GM10266 (cell line): Measurements from ENCODE around the gene MIX23.

Experiments
- DNase-seq: peaks from one replicate; pipeline ENCODE4 v3.0.0; 2012; ENCODE audit errors: extremely low spot score
- TF ChIP-seq, protein P1 (sequence below): IDR thresholded peaks from 2 replicates; pipeline ENCODE4 v1.5.1; 2012; ENCODE audit warnings: mild to moderate bottlenecking, low read depth; ENCODE audit not compliant: control insufficient read depth, insufficient read depth; ENCODE audit errors: missing control alignments

The MIX23 gene

DNA sequence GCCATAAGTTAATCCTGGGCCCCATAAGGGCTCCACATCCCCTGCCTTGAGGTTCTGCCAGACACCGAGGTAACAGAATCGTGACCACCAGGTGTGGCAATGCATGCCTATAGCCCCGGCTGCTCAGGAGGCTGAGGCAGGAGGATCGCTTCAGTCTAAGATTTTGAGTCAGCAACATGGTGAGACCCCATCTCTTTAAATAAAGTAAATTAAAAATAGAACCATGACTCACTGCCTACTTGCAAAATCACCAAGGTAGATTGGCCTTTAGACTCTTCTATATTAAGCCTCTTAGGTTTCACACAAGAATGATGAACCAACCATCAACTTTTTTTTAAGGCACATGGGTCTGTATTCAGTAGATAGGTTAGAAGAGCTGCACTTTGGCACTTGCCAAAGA lies 23.2 kb upstream of the MIX23 start:
- no peak for DNase-seq
- TF ChIP-seq, protein P1, sequence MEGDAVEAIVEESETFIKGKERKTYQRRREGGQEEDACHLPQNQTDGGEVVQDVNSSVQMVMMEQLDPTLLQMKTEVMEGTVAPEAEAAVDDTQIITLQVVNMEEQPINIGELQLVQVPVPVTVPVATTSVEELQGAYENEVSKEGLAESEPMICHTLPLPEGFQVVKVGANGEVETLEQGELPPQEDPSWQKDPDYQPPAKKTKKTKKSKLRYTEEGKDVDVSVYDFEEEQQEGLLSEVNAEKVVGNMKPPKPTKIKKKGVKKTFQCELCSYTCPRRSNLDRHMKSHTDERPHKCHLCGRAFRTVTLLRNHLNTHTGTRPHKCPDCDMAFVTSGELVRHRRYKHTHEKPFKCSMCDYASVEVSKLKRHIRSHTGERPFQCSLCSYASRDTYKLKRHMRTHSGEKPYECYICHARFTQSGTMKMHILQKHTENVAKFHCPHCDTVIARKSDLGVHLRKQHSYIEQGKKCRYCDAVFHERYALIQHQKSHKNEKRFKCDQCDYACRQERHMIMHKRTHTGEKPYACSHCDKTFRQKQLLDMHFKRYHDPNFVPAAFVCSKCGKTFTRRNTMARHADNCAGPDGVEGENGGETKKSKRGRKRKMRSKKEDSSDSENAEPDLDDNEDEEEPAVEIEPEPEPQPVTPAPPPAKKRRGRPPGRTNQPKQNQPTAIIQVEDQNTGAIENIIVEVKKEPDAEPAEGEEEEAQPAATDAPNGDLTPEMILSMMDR: no peak

DNA sequence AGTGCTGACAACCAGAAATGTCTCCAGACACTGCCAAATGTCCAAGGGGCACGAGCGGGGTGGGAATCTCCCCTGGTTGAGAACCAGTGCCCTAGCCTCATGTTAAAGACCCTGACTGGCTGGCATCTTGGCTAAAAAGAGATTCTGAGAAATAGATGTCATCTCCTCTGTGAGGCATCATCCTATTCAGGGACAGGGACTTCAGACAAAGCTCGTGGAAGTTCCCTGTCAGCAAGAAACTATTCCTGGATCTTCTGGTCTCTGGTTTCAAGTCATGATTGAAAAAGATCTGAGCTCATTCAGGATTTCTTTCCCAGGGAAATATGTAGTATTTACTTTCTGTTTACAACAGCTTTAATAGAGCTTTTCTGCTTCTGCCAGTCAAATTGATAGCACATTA lies 22.0 kb upstream of the MIX23 start:
- DNase-seq: no peak

DNA sequence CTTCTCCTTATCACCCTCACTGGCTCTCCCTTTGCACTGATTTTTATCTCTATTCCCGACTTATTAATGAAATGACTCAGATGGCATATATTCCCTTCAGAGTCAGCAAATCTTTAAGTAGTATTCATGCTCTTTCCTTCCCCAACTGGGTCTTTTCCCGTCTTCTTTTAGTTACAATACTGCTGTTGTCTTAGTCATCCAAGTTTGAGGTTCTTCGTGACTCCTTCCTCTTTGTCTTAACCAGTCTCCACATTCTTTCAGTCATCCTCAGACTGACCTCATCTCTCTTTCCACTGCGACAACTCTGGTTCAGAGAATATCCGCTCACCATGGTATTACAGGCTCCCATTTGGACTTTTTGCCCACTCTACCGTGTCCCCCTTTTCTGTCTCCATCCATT lies 20.5 kb upstream of the MIX23 start:
- TF ChIP-seq, protein P1: no peak
- DNase-seq: no peak

More for the DNA sequence above, 22.0 kb upstream of the MIX23 start:
- TF ChIP-seq, protein P1: no peak

DNA sequence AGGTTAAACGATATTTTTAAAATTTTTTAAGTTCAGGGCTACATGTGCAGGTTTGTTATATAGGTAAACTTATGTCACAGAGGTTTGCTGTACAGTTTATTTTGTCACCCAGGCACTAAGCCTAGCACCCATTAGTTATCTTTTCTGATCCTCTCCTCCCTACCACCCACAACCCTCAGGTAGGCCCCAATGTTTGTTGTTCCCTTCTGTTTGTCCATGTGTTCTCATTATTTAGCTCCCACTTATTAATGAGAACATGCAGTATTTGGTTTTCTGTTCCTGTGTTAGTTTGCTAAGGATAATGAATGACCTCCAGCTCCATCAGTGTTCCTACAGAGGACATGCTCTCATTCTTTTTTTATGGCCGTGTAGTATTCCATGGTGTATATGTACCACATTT lies 15.9 kb upstream of the MIX23 start:
- DNase-seq: no peak

DNA sequence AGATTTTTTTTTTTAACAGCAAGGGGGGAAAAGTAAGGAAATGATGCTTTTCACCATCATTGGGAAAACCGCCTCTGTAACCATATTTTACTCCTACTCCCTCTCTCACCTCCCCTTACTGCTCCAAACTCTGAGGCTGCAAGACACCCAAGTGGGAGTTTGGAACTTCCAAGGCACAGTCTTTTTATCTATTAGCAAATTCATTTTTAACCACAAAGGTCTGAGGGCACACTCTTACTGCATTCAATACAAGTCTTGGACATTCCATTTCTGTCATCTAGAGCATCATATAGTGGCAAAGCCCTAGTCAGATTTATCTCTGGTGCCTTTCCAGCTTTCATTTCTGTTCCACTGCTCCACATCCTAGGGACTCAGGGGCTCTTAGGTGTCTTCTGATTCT lies 14.2 kb upstream of the MIX23 start:
- DNase-seq: no peak
- TF ChIP-seq, protein P1: no peak

More for the DNA sequence above, 15.9 kb upstream of the MIX23 start:
- TF ChIP-seq, protein P1: no peak

DNA sequence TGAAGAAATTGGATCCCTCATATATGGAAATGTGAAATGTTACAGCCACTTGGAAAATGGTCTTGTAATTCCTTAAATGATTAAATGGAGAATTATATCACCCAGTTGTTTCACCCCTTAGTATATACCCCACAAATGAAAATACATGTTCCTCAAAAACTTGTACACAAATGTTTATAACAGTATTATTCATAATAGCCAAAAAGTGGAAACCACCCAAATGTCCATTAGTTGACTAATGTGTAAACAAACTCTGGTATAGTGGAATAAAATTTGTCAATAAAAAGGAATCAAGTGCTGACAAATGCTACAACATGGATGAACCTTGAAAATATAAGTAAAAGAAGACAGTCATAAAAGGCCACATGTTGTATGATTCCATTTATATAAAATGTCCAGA lies 13.5 kb upstream of the MIX23 start:
- DNase-seq: no peak
- TF ChIP-seq, protein P1: no peak

DNA sequence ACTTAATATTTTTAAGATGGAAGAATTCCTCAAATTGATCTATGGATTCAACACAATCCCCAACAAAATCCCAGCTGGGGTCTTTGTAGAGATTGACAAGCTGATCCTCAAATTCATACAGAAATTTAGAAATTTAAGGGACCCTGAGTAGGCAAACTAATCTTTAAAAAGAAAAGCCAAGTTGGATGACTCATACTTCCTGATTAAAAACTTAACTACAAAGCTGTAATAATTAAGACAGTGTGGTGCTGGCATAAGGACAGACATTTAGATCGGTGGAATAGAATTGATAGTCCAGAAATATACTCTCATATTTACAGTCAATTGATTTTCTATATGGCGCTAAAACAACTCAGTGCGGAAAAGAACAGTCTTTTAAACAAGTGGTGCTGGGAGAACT lies 12.6 kb upstream of the MIX23 start:
- TF ChIP-seq, protein P1: no peak
- DNase-seq: no peak

DNA sequence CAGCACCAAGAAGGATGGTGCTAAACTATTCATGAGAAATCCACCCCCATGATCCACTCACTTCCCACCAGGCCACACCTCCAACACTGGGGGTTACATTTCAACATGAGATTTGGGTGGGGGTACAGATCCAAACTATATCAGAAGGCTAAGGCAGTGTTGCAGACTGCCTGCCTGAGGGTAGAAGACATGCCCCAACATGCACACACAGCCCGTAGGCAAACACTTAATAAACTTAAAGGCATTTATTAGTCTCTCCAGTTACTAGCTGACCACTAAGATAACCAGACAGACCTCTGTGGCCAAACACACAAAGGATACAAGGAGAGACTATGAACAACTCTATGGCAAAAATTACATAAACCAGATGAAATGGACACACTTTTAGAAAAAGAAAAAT lies 11.1 kb upstream of the MIX23 start:
- no peak for DNase-seq
- TF ChIP-seq, protein P1: no peak
